ENCODE results near the gene CCDC74B. TPM values are rescaled to one million over a fixed set of nuclear protein-coding genes. Genes with fewer than 3 reads are reported as not detected.
"Not testable (repeated sequence)": the region's sequence is repeated elsewhere in the genome, so short reads cannot be mapped to it uniquely, and the experiment has no call there.

CCDC74B gene
- total and polyA plus RNA-seq, 10 donors, result 0.27 to 2.5 (median 0.59) TPM; not detected in 2

DNA sequence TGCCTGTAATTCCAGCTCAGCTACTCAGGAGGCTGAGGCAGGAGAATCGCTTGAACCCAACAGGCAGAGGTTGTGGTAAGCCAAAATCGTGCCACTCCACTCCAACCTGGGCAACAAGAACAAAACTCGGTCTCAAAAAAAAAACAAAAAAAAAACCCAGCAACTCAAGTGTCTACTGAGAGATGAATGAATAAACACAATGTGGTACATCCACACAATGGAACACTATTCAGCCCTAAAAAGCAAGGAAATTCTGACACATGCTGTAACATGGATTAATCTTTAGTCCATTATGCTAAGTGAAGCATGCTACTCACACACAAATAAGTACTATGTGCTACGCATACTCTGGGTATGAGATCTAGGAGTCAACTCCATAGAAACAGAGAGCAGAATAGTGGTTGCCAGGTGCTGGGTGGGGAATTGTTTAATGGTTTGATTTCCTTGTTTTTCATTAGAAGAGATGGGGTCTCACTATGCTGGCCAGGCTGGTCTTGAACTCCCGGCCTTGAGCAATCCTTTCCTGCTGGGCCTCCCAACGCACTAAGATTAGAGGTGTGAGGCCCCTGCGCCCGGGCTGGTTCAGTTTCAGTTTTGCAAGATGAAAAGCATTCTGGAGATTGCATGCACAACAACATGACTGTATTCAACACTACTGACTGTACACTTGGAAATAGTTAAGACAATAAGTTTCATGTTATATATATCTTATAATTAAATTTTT is 20.5 kb upstream of the CCDC74B start:
- Histone ChIP-seq H3K9me3 (no peaks in the 10 kb centered on the region), H3K27me3 (replicated peaks in 1 of 7) (no peaks in the 10 kb centered on the region), H3K4me1 (no peaks in the 10 kb centered on the region), H3K36me3 (peaks cover 3 to 99% (median 70%) of the 10 kb centered on the region in 6 donors), H3K27ac (no peak overlapping the region), H3K4me3 (no peak overlapping the region)
- no peak for TF ChIP-seq POLR2AphosphoS5 (IDR thresholded peaks at IDR 0.05)
- 90 to 97% (median 91%) methylated on average over 8 of the region's 8 CpGs for WGBS, 5 donors
- DNase-seq, result no peak
- intact Hi-C loops (cut with DNase I; ENCODE audit: low total_unique reads), result no loop called here

DNA sequence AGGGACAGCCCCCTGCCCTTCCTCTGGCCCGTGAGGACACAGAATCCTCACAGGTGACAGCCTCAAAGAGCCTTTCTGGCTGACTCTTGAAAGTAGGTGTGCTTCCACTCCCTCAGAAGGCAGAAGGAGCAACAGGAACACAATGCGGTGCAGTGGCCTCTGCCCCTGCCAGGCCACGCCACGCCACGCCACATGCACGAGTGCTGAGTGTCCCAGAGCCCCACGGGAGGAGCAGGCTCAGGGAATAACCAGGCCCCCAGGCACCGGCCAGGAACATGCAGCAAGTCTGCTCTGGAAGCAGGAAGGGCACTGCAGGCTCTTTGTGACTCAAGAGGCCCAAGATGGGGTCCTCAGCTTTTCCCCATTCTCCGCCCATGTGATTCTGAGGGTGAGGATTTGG is 18.1 kb upstream of the CCDC74B start:
- intact Hi-C loops (cut with DNase I; ENCODE audit: low total_unique reads), result no loop called here
- peaks cover 3 to 99% (median 58%) of the 10 kb centered on the region in 6 donors for H3K36me3 ChIP-seq

DNA sequence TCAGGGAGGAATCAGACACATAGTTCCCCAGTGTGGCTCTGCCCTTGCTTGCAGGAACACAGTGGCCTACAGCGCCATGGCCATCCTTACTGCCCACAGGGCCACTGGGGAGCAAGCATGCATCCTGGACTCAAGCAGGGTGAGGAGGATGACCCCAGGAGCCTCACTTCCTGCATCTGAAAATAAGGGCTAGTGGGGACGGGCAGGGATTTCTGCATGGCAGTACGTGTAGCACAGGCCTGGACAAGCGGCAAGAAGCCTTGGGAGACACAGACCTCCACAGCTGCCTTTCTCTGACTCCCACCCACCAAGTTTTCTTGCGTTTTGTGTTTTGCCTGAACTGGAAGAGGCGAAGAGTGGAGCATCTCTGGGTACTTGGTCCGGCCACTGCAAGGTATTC is 17.6 kb upstream of the CCDC74B start:
- peaks cover 3 to 99% (median 55%) of the 10 kb centered on the region in 6 donors for H3K36me3 ChIP-seq
- 89 to 100% (median 96%) methylated on average over 5 to 7 of the region's 7 CpGs for WGBS, 5 donors
- H3K4me1 ChIP-seq, result peaks cover 0 to 18% (median 9%) of the 10 kb centered on the region in 6 donors
- H3K9me3 ChIP-seq; H3K27me3 ChIP-seq (replicated peaks in 1 of 7); DNase-seq; H3K4me3 ChIP-seq; H3K27ac ChIP-seq; intact Hi-C loops (cut with DNase I; ENCODE audit: low total_unique reads): not testable (repeated sequence)

More for the DNA sequence above, 18.1 kb upstream of the CCDC74B start:
- no peak for DNase-seq
- WGBS, 5 donors, result 92 to 99% (median 94%) methylated on average over 9 of the region's 9 CpGs
- no peaks in the 10 kb centered on the region for H3K27me3 ChIP-seq (replicated peaks in 1 of 7)
- TF ChIP-seq, protein P1, sequence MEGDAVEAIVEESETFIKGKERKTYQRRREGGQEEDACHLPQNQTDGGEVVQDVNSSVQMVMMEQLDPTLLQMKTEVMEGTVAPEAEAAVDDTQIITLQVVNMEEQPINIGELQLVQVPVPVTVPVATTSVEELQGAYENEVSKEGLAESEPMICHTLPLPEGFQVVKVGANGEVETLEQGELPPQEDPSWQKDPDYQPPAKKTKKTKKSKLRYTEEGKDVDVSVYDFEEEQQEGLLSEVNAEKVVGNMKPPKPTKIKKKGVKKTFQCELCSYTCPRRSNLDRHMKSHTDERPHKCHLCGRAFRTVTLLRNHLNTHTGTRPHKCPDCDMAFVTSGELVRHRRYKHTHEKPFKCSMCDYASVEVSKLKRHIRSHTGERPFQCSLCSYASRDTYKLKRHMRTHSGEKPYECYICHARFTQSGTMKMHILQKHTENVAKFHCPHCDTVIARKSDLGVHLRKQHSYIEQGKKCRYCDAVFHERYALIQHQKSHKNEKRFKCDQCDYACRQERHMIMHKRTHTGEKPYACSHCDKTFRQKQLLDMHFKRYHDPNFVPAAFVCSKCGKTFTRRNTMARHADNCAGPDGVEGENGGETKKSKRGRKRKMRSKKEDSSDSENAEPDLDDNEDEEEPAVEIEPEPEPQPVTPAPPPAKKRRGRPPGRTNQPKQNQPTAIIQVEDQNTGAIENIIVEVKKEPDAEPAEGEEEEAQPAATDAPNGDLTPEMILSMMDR (IDR thresholded peaks at IDR 0.05 in 8 of 11, conservative IDR thresholded peaks at IDR 0.05 in 3 of 11), result no peak
- TF ChIP-seq POLR2A (IDR thresholded peaks at IDR 0.05), result no peak
- TF ChIP-seq POLR2AphosphoS5 (IDR thresholded peaks at IDR 0.05), result no peak
- H3K9me3 ChIP-seq, result no peaks in the 10 kb centered on the region
- H3K4me3 ChIP-seq, result no peak overlapping the region
- peaks cover 0 to 14% (median 7%) of the 10 kb centered on the region in 6 donors for H3K4me1 ChIP-seq
- H3K27ac ChIP-seq, result no peak overlapping the region

DNA sequence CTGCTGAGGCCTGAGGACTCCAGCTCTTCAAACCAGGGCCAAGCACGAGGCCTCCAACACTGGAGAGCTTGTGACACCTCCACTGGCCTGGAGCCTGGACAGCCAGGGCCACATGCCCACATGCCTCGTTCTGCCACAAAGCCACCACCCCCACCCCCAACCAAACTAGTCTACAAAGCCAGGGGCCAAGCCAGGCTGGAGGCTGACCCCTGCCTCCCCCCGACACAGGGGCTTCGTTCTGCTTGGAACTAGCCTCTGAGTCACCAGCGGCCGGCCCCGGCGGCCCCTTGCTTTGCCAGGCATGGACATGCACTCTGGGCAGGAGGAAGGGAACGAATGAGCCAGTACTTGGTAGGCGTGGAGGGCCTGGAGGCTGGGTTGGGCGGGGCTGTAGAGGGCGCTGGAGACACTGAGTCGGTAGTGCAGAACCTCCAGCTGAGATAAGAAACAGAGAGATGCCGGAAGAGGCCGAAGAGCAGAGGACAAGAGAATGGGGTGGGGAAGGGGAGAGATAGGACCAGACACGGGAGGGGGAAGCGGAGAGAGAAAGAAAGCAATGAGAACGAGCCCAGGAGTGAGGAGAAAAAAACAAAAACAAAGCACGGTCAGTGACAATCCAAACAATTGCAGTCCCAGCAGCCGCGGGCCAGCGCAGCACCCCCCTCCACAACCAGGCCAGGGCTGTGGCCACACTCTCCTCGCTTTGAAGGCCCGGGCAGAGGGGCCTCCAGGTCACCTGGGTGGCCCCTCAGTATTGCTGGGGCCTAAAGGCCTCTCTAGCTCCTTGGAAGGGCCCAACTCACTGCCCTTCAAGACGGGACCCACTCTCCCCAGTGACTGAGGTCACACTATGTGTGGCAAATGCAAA is 16.2 kb upstream of the CCDC74B start:
- H3K27me3 ChIP-seq (replicated peaks in 1 of 7); H3K4me3 ChIP-seq; DNase-seq; intact Hi-C loops (cut with DNase I; ENCODE audit: low total_unique reads); H3K9me3 ChIP-seq; H3K27ac ChIP-seq: not testable (repeated sequence)
- Histone ChIP-seq H3K36me3 (peaks cover 3 to 96% (median 42%) of the 10 kb centered on the region in 6 donors), H3K4me1 (peaks cover 0 to 30% (median 10%) of the 10 kb centered on the region in 6 donors)
- WGBS, 5 donors, result 87 to 92% (median 90%) methylated on average over 23 to 25 of the region's 25 CpGs

DNA sequence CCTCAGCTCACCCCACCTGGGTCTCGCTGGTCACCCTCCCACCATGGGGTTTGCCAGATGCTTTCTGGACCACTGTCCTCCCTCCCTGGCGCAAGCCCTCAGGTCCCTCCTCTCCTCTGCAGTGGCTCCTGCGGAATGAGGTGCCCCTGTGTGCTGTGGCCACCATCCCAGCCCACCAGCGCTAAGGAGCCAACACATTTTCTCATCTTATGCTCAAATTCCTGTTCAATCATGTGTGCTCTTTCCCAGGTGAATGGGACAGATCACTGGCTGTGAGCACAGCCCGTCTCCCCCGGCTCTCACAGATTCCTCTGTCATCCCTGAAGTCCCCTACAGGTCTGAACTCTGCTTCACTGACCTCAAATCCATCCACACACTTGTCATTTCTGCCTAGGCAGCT is 15.2 kb upstream of the CCDC74B start:
- intact Hi-C loops (cut with DNase I; ENCODE audit: low total_unique reads), result no loop called here
- Histone ChIP-seq H3K9me3 (no peaks in the 10 kb centered on the region), H3K27ac (no peak overlapping the region), H3K27me3 (replicated peaks in 1 of 7) (no peaks in the 10 kb centered on the region), H3K36me3 (peaks cover 3 to 96% (median 36%) of the 10 kb centered on the region in 6 donors), H3K4me1 (peaks cover 0 to 31% (median 10%) of the 10 kb centered on the region in 6 donors), H3K4me3 (no peak overlapping the region)
- WGBS, 5 donors, result 95 to 99% (median 97%) methylated on average over 6 of the region's 6 CpGs
- TF ChIP-seq POLR2A (IDR thresholded peaks at IDR 0.05), result no peak
- no peak for TF ChIP-seq POLR2AphosphoS5 (IDR thresholded peaks at IDR 0.05)
- TF ChIP-seq, protein P1 (IDR thresholded peaks at IDR 0.05 in 8 of 11, conservative IDR thresholded peaks at IDR 0.05 in 3 of 11), result no peak
- no peak for DNase-seq

DNA sequence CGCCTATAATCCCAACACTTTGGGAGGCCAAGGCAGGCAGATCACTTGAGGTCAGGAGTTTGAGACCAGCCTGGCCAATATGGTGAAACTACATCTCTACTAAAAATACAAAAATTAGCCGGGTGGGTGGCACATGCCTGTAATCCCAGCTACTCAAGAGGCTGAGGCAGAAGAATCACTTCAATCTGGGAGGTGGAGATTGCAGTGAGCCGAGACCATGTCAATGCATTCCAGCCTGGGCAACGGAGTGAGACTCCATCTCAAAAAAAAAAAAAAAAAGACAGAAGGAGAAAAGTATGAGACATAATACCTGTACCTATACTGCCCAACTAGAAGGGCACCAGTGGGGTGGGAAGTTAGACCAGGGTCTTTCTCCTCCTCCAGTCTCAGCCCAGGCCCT is 14.5 kb upstream of the CCDC74B start:
- H3K27ac ChIP-seq; H3K4me3 ChIP-seq; intact Hi-C loops (cut with DNase I; ENCODE audit: low total_unique reads); H3K9me3 ChIP-seq; DNase-seq; H3K27me3 ChIP-seq (replicated peaks in 1 of 7): not testable (repeated sequence)
- H3K36me3 ChIP-seq, result peaks cover 3 to 96% (median 35%) of the 10 kb centered on the region in 6 donors
- peaks cover 0 to 31% (median 10%) of the 10 kb centered on the region in 6 donors for H3K4me1 ChIP-seq
- 87 to 97% (median 93%) methylated on average over 4 of the region's 4 CpGs for WGBS, 5 donors
